OCI-LY7 (cell line): Measurements from ENCODE around the gene ADGRD2. TPM values are rescaled to one million over a fixed set of nuclear protein-coding genes. Genes with fewer than 3 reads are reported as not detected.

Experiments used
- BruUV-seq: library from RNA; stranded (reverse); fragments of 400-500 nt; replicated peaks from 2 replicates; lab custom pipeline; 2021; lab: Mats Ljungman, UMichigan
- CTCF ChIA-PET: fragments of 300-600 bp; sonication (Branson Sonifier 250); formaldehyde crosslinking; loops from one replicate; lab custom pipeline; 2022; ENCODE audit warnings: antibody characterized with exemption; ENCODE audit not compliant: unreplicated experiment; lab: Charles Lee
- POLR2A ChIA-PET: fragments of 300-600 bp; sonication (Branson Sonifier 250); formaldehyde crosslinking; loops from one replicate; lab custom pipeline; 2022; ENCODE audit warnings: antibody characterized with exemption; lab: Charles Lee
- DNase-seq: peaks from one replicate; pipeline ENCODE4 v3.0.0-alpha.2; 2015; ENCODE audit warnings: low spot score
- H2AFZ ChIP-seq: fragments of 200-600 bp; sonication (generic), shearing (Covaris generic); 2 replicates; pipeline ENCODE4 v1.6.1; 2014; ENCODE audit warnings: mild to moderate bottlenecking, antibody characterized with exemption, low read length, moderate library complexity
- H3K27ac ChIP-seq: fragments of 200-600 bp; sonication (generic); 2 replicates; pipeline ENCODE4 v1.5.1; 2014; ENCODE audit warnings: mixed run types, low read depth, mild to moderate bottlenecking, moderate library complexity, low read length, inconsistent platforms; ENCODE audit not compliant: poor library complexity, severe bottlenecking
- H3K36me3 ChIP-seq: fragments of 200-600 bp; sonication (generic); 2 replicates; pipeline ENCODE4 v1.6.1; 2014; ENCODE audit warnings: mild to moderate bottlenecking, antibody characterized with exemption, low read length, moderate library complexity, mixed read lengths; ENCODE audit not compliant: insufficient read depth
- H3K4me1 ChIP-seq: fragments of 200-600 bp; sonication (generic); 2 replicates; pipeline ENCODE4 v1.5.1; 2014; ENCODE audit warnings: mild to moderate bottlenecking, low read length; ENCODE audit not compliant: insufficient read depth, poor library complexity, severe bottlenecking
- H3K4me2 ChIP-seq: fragments of 200-600 bp; sonication (generic); 2 replicates; pipeline ENCODE4 v1.6.1; 2014; ENCODE audit warnings: mild to moderate bottlenecking, low read length
- H3K4me3 ChIP-seq: fragments of 200-600 bp; sonication (generic); 2 replicates; pipeline ENCODE4 v1.5.1; 2014; ENCODE audit warnings: mild to moderate bottlenecking, low read depth, low read length; ENCODE audit not compliant: poor library complexity, severe bottlenecking
- H3K79me2 ChIP-seq: fragments of 200-600 bp; sonication (generic); 2 replicates; pipeline ENCODE4 v1.6.1; 2016; ENCODE audit warnings: low read depth, mild to moderate bottlenecking, low read length, moderate library complexity, mixed read lengths; ENCODE audit not compliant: insufficient read depth
- H3K9me2 ChIP-seq: fragments of 200-600 bp; sonication (generic); 2 replicates; pipeline ENCODE4 v1.6.1; 2016; ENCODE audit warnings: mild to moderate bottlenecking, low read length, mixed read lengths; ENCODE audit not compliant: insufficient read depth
- H3K9me3 ChIP-seq: fragments of 200-600 bp; sonication (generic); 2 replicates; pipeline ENCODE4 v1.6.1; 2014; ENCODE audit warnings: mild to moderate bottlenecking, mixed run types, low read length, mixed read lengths
- H4K20me1 ChIP-seq: fragments of 200-600 bp; sonication (generic); 2 replicates; pipeline ENCODE4 v1.6.1; 2014; ENCODE audit warnings: mild to moderate bottlenecking, antibody characterized with exemption, low read length, moderate library complexity, mixed read lengths; ENCODE audit not compliant: insufficient read depth
- EZH2phosphoT487 ChIP-seq: fragments of 200-600 bp; sonication (generic); IDR thresholded peaks from 2 replicates; pipeline ENCODE4 v1.6.1; 2018; ENCODE audit warnings: low read depth, borderline replicate concordance, mild to moderate bottlenecking, mixed run types, antibody characterized with exemption, low read length, moderate library complexity, mixed read lengths
- intact Hi-C: fragments of 100-400 bp; cut with micrococcal nuclease; formaldehyde crosslinking; loops from one replicate; pipeline ENCODE4 v1.10.0; 2022; ENCODE audit not compliant: unreplicated experiment
- total RNA-seq, 2 experiments: library from RNA; depleted of rRNA in 1 of 2; stranded (reverse); fragments of >200 nt in 1 of 2; shearing (Covaris generic) in 1 of 2; gene quantifications; 2 replicates each; pipeline ENCODE4 v1.2.3, GENCODE V29; 2014 to 2022
- TF ChIP-seq, protein P1 (sequence below): fragments of 200-600 bp; sonication (generic); conservative IDR thresholded peaks from 2 replicates; pipeline ENCODE4 v1.5.1; 2014; ENCODE audit warnings: mild to moderate bottlenecking, antibody characterized with exemption, low read length, moderate library complexity, mixed read lengths

ADGRD2 gene
- total RNA-seq, 2 experiments from 2014 or later: not detected

DNA sequence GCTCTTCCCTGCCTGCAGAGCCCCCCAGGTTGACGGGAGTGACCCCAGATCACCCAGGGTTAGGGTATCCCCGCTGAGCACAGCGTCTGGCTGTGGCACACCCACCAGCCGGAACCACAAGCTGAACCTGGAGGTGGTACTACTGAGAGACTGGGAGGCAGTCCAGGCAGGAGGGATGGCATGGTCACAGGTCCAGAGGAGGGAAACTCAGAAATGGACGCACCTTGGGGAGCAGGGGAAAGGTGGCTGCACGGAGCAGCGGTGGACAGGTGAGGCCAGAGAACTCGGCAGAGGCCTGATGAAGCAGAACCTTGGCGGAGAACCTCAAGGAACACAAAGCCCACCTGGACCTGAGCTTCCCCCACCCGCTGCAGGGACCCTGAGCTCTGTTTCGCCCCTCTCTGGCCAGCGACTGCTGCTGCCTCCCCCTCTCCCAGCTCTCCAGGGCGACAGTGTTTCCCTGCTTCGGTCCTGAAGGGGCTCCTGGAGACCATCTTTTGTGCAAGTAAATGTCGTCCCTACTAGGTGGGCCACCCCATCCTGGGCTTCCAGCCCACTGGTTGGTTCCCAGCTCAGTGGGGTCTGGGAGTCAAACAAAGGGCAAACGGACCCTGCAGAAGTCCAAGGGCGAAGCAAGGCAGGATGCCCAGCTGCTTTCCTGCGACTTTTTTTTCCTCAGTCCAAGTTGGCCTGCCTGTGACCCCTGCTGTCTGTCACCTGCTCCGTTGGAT is 845 bp downstream of the ADGRD2 start:
- no peak overlapping the region for H3K4me3 ChIP-seq
- no peak overlapping the region for H2AFZ ChIP-seq
- TF ChIP-seq, protein P1, sequence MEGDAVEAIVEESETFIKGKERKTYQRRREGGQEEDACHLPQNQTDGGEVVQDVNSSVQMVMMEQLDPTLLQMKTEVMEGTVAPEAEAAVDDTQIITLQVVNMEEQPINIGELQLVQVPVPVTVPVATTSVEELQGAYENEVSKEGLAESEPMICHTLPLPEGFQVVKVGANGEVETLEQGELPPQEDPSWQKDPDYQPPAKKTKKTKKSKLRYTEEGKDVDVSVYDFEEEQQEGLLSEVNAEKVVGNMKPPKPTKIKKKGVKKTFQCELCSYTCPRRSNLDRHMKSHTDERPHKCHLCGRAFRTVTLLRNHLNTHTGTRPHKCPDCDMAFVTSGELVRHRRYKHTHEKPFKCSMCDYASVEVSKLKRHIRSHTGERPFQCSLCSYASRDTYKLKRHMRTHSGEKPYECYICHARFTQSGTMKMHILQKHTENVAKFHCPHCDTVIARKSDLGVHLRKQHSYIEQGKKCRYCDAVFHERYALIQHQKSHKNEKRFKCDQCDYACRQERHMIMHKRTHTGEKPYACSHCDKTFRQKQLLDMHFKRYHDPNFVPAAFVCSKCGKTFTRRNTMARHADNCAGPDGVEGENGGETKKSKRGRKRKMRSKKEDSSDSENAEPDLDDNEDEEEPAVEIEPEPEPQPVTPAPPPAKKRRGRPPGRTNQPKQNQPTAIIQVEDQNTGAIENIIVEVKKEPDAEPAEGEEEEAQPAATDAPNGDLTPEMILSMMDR: no peak
- no peak for TF ChIP-seq EZH2phosphoT487
- ChIA-PET CTCF (no interaction called here), POLR2A (no interaction called here)
- H3K27ac ChIP-seq: no peak overlapping the region
- H3K4me1 ChIP-seq: no peaks in the 10 kb centered on the region
- H3K36me3 ChIP-seq: no peaks in the 10 kb centered on the region
- H3K4me2 ChIP-seq: no peak overlapping the region
- no peak for DNase-seq
- BruUV-seq: no TSS peak
- H3K9me2 ChIP-seq: no peaks in the 10 kb centered on the region
- no peaks in the 10 kb centered on the region for H4K20me1 ChIP-seq
- H3K9me3 ChIP-seq: no peaks in the 10 kb centered on the region
- intact Hi-C loops: no loop called here
- no peaks in the 10 kb centered on the region for H3K79me2 ChIP-seq

DNA sequence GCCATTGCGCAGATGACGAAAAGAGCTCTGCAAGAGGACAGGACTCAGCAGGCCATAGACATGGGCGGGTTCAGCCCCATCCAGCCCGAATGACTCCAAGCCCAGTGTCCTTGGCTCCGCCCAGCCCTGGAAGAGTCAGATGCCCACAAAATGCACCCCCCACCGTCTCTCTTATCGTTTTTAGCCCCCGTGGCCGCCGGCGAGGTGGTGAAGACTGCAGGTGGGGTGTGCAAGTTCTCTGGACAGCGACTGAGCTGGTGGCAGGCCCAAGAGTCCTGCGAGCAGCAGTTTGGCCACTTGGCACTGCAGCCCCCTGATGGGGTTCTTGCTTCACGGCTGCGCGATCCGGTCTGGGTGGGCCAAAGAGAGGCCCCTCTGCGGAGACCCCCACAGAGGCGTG is 2.1 kb downstream of the ADGRD2 start:
- no peak for TF ChIP-seq EZH2phosphoT487
- TF ChIP-seq, protein P1: no peak
- Histone ChIP-seq H3K9me2 (no peaks in the 10 kb centered on the region), H3K4me1 (no peaks in the 10 kb centered on the region), H2AFZ (no peak overlapping the region), H4K20me1 (no peaks in the 10 kb centered on the region), H3K4me2 (no peak overlapping the region), H3K36me3 (no peaks in the 10 kb centered on the region), H3K27ac (no peak overlapping the region), H3K79me2 (no peaks in the 10 kb centered on the region), H3K9me3 (no peaks in the 10 kb centered on the region), H3K4me3 (no peak overlapping the region)
- no peak for DNase-seq
- intact Hi-C loops: no loop called here
- POLR2A ChIA-PET: no interaction called here
- no TSS peak for BruUV-seq
- CTCF ChIA-PET: no interaction called here

DNA sequence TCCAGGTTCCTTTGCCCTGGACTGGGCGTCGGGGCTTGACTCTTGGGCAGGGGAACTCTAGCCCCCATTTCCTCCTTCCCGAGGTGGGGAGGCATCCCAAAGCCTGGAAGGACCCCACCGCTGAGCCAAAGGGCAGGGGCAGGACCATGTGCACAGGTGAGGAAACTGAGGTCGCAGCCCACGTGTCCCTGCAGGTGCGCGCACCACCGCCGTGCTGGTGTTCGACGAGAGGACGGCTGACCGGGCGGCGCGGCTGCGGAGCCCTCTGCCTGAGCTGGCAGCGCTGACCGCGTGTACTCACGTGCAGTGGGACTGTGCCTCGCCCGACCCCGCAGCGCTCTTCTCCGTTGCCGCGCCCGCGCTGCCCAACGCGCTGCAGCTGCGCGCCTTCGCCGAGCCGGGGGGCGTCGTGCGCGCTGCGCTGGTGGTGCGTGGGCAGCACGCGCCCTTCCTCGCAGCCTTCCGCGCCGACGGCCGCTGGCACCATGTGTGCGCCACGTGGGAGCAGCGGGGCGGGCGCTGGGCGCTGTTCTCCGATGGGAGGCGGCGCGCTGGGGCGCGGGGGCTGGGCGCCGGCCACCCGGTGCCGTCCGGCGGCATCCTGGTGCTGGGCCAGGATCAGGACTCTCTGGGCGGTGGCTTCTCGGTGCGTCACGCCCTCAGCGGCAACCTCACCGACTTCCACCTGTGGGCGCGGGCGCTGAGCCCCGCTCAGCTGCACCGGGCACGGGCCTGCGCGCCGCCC is 2.8 kb downstream of the ADGRD2 start:
- no peak overlapping the region for H3K4me2 ChIP-seq
- H3K27ac ChIP-seq: no peak overlapping the region
- no peaks in the 10 kb centered on the region for H4K20me1 ChIP-seq
- BruUV-seq: no TSS peak
- no peaks in the 10 kb centered on the region for H3K36me3 ChIP-seq
- no peaks in the 10 kb centered on the region for H3K4me1 ChIP-seq
- H3K9me2 ChIP-seq: no peaks in the 10 kb centered on the region
- H3K79me2 ChIP-seq: no peaks in the 10 kb centered on the region
- intact Hi-C loops: no loop called here
- no peak for TF ChIP-seq EZH2phosphoT487
- TF ChIP-seq, protein P1: no peak
- H3K4me3 ChIP-seq: no peak overlapping the region
- no peaks in the 10 kb centered on the region for H3K9me3 ChIP-seq
- ChIA-PET POLR2A (no interaction called here), CTCF (no interaction called here)
- H2AFZ ChIP-seq: no peak overlapping the region
- no peak for DNase-seq
